A549 (cell line): ENCODE measurements around the gene MAP2K7.

ENCODE experiments used
- CEBPB ChIP-seq, 2 experiments: fragments of >200 bp in 1 of 2; sonication (Bioruptor Twin) in 1 of 2; formaldehyde crosslinking in 1 of 2; IDR thresholded peaks; 2 replicates each; pipeline ENCODE4 v1.6.1; 2012 to 2016
- CTCF ChIP-seq: fragments of >200 bp; sonication (Bioruptor Twin); formaldehyde crosslinking; IDR thresholded peaks from 3 replicates; pipeline ENCODE4 v1.5.1; 2016
- MAFK ChIP-seq: fragments of 450-650 bp; IDR thresholded peaks from 2 replicates; pipeline ENCODE4 v1.6.1; 2014; ENCODE audit not compliant: partially characterized antibody
- POLR2A ChIP-seq: IDR thresholded peaks from 2 replicates; pipeline ENCODE4 v1.6.1; 2012; ENCODE audit warnings: mild to moderate bottlenecking, low read length
- RFX5 ChIP-seq: fragments of 450-650 bp; IDR thresholded peaks from 2 replicates; pipeline ENCODE4 v1.7.1; 2014; ENCODE audit warnings: antibody characterized with exemption, mild to moderate bottlenecking, moderate library complexity

- no peak for TF ChIP-seq CEBPB (IDR thresholded peaks at IDR 0.05)
- TF ChIP-seq MAFK, result no peak
- no peak for TF ChIP-seq RFX5
- TF ChIP-seq CTCF, result no peak
- no peak for TF ChIP-seq POLR2A
These were observed 20.6 kb upstream of the MAP2K7 start for GRCh38 chr19:7883105-7883504.
